Activated CD4-positive, alpha-beta memory T cell treated with anti-CD3 and anti-CD28 coated beads, Interleukin-2, amount 10 ng/mL, durations not matched to agents 7 days and 5 days (primary cell): ENCODE results near the gene GNG11. TPM values are rescaled to one million over a fixed set of nuclear protein-coding genes. Genes with fewer than 3 reads are reported as not detected.
"Not testable (repeated sequence)": the region's sequence is repeated elsewhere in the genome, so short reads cannot be mapped to it uniquely, and the experiment has no call there.

Experiments used
- CTCF ChIA-PET: fragments of 350-600 bp; sonication (Branson Sonifier 250); formaldehyde crosslinking; loops from one replicate; lab custom pipeline; 2021; ENCODE audit warnings: antibody characterized with exemption, inconsistent platforms; lab: Charles Lee
- POLR2A ChIA-PET: fragments of 350-600 bp; sonication (Branson Sonifier 250); formaldehyde crosslinking; loops from one replicate; lab custom pipeline; 2021; ENCODE audit warnings: antibody characterized with exemption; lab: Charles Lee
- DNase-seq: peaks from one replicate; pipeline ENCODE4 v3.0.0-alpha.2; 2020
- H3K27ac Mint-ChIP-seq: one replicate; pipeline ENCODE4 v1.8.0; 2021; ENCODE audit warnings: mild to moderate bottlenecking, mixed read lengths
- H3K27me3 Mint-ChIP-seq: one replicate; pipeline ENCODE4 v1.8.0; 2021; ENCODE audit warnings: mixed read lengths
- H3K36me3 Mint-ChIP-seq: one replicate; pipeline ENCODE4 v1.8.0; 2021; ENCODE audit warnings: low read depth, mixed read lengths
- H3K4me1 Mint-ChIP-seq: one replicate; pipeline ENCODE4 v1.8.0; 2021; ENCODE audit warnings: mixed read lengths
- H3K4me3 Mint-ChIP-seq: one replicate; pipeline ENCODE4 v1.8.0; 2021; ENCODE audit warnings: mild to moderate bottlenecking, mixed read lengths
- H3K9me3 Mint-ChIP-seq: one replicate; pipeline ENCODE4 v1.8.0; 2021; ENCODE audit warnings: mixed read lengths
- total RNA-seq, 2 experiments: library from RNA; stranded (reverse); gene quantifications; one replicate each; pipeline ENCODE4 v1.2.3, GENCODE V29; 2021

GNG11 gene
- total RNA-seq, 2 experiments from 2014 or later, result not detected

GRCh38 chr7:93894966-93895640 lies 26.4 kb upstream of the GNG11 start:
- H3K9me3 Mint-ChIP-seq, result no peaks in the 10 kb centered on the region
- ChIA-PET CTCF (interaction anchor here (1.2 kb wide), 1 partner anchor 9 kb away, joined by 4 read pairs; no protein-coding TSS in a partner anchor), POLR2A (no interaction called here)
- DNase-seq, result no peak
- H3K4me1 Mint-ChIP-seq, result peaks cover 3% of the 10 kb centered on the region
- peaks cover 32% of the 10 kb centered on the region for H3K27me3 Mint-ChIP-seq
- no peaks in the 10 kb centered on the region for H3K36me3 Mint-ChIP-seq
- no peak overlapping the region for H3K4me3 Mint-ChIP-seq
- no peak overlapping the region for H3K27ac Mint-ChIP-seq

GRCh38 chr7:93895859-93896600 lies 25.5 kb upstream of the GNG11 start:
- Mint-ChIP-seq H3K9me3 (no peaks in the 10 kb centered on the region), H3K27ac (no peak overlapping the region), H3K4me3 (no peak overlapping the region), H3K36me3 (no peaks in the 10 kb centered on the region), H3K27me3 (peaks cover 26% of the 10 kb centered on the region), H3K4me1 (no peaks in the 10 kb centered on the region)
- POLR2A ChIA-PET, result no interaction called here
- no peak for DNase-seq
- CTCF ChIA-PET, result interaction anchor here (1.2 to 1.3 kb wide), 2 partner anchors 8 to 191 kb away, joined by 3 to 4 read pairs; no protein-coding TSS in a partner anchor

DNA sequence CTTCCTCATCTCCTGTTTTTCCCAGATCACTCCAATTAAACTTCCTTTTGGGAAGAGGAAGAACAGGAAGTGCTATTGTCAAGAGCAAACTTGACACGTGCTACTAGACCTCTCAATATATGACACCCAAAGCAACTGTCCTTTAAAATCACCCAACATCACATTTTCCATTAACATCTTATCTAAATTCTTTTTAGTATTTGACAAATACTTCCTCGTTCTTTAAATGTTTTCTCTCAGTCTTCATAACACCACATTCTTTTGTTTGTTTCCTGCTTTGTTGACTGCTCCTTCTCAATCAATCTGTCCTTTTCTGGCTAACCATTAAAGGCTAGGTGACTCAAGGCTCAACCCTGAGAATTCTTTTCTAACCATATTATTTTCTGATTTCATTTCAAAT lies 23.9 kb upstream of the GNG11 start:
- POLR2A ChIA-PET, result no interaction called here
- CTCF ChIA-PET, result no interaction called here
- Mint-ChIP-seq H3K36me3 (no peaks in the 10 kb centered on the region), H3K9me3 (no peaks in the 10 kb centered on the region), H3K27me3 (peaks cover 13% of the 10 kb centered on the region), H3K4me1 (no peaks in the 10 kb centered on the region), H3K27ac (no peak overlapping the region), H3K4me3 (no peak overlapping the region)
- no peak for DNase-seq

- no peak for DNase-seq
- ChIA-PET CTCF (interaction anchor here (0.6 to 1.2 kb wide), 5 partner anchors 11 to 670 kb away, joined by 3 to 11 read pairs (median 3); no protein-coding TSS in a partner anchor), POLR2A (no interaction called here)
- Mint-ChIP-seq H3K4me1 (no peaks in the 10 kb centered on the region), H3K36me3 (no peaks in the 10 kb centered on the region), H3K27me3 (peaks cover 7% of the 10 kb centered on the region), H3K27ac (no peak overlapping the region), H3K4me3 (no peak overlapping the region), H3K9me3 (no peaks in the 10 kb centered on the region)
These were observed 18.6 kb upstream of the GNG11 start for GRCh38 chr7:93902777-93903423.

GRCh38 chr7:93906267-93906666 lies 15.3 kb upstream of the GNG11 start, which contains the start of gene GNGT1:
GNGT1 (plus strand) TSS chr7:93906567; CDS start chr7:93906747, 180 bp downstream.
- CTCF ChIA-PET, result no interaction called here
- DNase-seq, result no peak
- H3K27me3 Mint-ChIP-seq, result peaks cover 2% of the 10 kb centered on the region

DNA sequence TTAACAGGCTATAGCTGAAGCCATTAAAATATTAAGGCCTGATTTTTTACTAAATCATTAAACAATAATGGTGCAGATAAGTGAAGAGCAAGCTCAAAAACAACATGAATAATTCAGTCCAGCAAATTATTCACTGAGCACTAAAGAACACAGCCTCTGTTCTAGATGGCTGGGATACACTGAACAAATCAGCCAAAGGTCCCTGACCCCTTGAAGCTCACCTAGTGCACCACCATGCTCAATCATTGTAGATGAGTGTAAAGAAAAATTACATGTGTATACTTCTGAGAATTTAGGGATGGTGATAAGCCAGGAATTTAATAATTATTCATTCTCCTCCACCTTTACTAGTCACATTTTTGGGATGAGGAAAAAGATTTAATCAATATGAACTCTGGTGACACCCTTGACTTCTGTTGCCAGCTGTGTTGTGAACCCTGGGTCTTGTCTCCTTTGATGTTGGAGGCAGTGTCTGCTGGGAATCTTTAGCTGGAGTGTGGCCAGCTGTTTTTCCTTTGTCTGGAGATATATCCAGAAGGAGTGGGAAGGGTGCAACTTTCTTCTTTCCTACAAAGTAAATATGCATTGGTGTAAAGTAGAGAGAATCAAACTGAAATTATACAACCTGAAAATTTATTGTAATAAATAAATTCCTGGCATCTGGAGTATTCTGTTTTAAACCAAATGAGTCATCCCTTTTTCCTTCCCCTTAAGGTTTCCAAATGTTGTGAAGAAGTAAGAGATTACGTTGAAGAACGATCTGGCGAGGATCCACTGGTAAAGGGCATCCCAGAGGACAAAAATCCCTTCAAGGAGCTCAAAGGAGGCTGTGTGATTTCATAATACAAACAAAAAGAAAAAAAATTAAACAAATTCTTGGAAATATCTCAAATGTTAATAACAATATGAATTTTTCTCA lies 11.2 kb upstream of the GNG11 start:
- Mint-ChIP-seq H3K27me3 (peaks cover under 1% of the 10 kb centered on the region), H3K4me3 (no peak overlapping the region), H3K9me3 (no peaks in the 10 kb centered on the region), H3K36me3 (no peaks in the 10 kb centered on the region), H3K4me1 (no peaks in the 10 kb centered on the region), H3K27ac (no peak overlapping the region)
- DNase-seq, result no peak
- ChIA-PET CTCF (interaction anchor here (0.7 to 1.1 kb wide), 2 partner anchors 12 to 177 kb away, joined by 3 read pairs; no protein-coding TSS in a partner anchor), POLR2A (no interaction called here)

More at GRCh38 chr7:93906267-93906666, 15.3 kb upstream of the GNG11 start, which contains the start of gene GNGT1:
- H3K27ac Mint-ChIP-seq, result no peak within 1 kb of the TSS
- no peak within 1 kb of the TSS for H3K4me3 Mint-ChIP-seq
- no peaks in the 10 kb centered on the region for H3K9me3 Mint-ChIP-seq
- POLR2A ChIA-PET, result no interaction called here
- H3K36me3 Mint-ChIP-seq, result no peaks in the 10 kb centered on the region
- no peaks in the 10 kb centered on the region for H3K4me1 Mint-ChIP-seq

GRCh38 chr7:93911242-93911641 lies 10.3 kb upstream of the GNG11 start:
- CTCF ChIA-PET, H3K36me3 Mint-ChIP-seq: not testable (repeated sequence)

DNA sequence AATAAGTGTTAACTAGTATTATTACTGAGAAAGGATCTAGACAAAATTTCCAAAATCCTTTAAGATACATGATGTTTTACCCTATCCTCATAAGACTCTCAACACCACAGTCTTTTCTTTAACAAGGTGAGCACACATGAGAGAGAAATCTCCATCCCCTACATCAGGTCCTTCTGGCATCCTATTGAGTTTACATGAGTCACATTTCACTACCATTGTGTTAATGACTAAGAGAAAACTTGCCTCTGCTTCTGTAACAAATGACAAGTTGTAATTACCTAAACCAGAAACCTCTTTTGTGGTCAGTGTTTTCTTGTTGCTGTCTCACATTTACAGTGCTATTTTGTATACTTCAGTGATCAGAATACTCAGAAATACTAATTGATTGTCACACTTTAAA lies 9.9 kb upstream of the GNG11 start:
- CTCF ChIA-PET, result not testable (repeated sequence)

More at GRCh38 chr7:93911242-93911641, 10.3 kb upstream of the GNG11 start:
- H3K4me3 Mint-ChIP-seq, H3K9me3 Mint-ChIP-seq, H3K27ac Mint-ChIP-seq, H3K27me3 Mint-ChIP-seq, H3K4me1 Mint-ChIP-seq, DNase-seq, POLR2A ChIA-PET: not testable (repeated sequence)

DNA sequence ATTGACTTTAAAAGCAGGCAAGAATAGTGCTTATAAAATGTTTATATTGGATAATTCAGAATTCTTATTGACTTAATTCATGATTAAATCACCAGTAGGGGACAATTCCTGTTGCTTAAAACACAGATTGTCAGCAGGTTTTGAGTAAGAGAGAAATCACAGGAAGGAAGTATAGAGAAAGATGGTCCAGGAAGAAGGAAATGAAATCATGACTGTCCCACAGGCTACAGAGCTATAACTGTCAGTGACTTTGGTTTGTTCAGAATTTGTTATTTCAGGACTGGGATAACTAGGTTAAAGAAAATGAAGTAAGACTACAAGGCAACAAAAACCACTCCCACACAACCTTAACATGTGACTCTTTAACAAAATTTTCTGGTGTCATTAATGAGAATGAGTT lies 8.3 kb upstream of the GNG11 start:
- Mint-ChIP-seq H3K36me3 (no peaks in the 10 kb centered on the region), H3K27ac (no peak overlapping the region), H3K4me3 (no peak overlapping the region), H3K4me1 (no peaks in the 10 kb centered on the region), H3K9me3 (no peaks in the 10 kb centered on the region), H3K27me3 (peaks cover 9% of the 10 kb centered on the region)
- DNase-seq, result no peak
- ChIA-PET POLR2A (no interaction called here), CTCF (interaction anchor here (0.7 kb wide), 1 partner anchor 11 kb away, joined by 3 read pairs; no protein-coding TSS in a partner anchor)

More for the DNA sequence above, 9.9 kb upstream of the GNG11 start:
- POLR2A ChIA-PET, H3K27ac Mint-ChIP-seq, H3K4me3 Mint-ChIP-seq, H3K27me3 Mint-ChIP-seq, H3K9me3 Mint-ChIP-seq, DNase-seq, H3K36me3 Mint-ChIP-seq, H3K4me1 Mint-ChIP-seq: not testable (repeated sequence)

GRCh38 chr7:93914581-93915066 lies 6.9 kb upstream of the GNG11 start:
- peaks cover 9% of the 10 kb centered on the region for H3K27me3 Mint-ChIP-seq
- H3K4me1 Mint-ChIP-seq, result no peaks in the 10 kb centered on the region
- H3K9me3 Mint-ChIP-seq, result no peaks in the 10 kb centered on the region
- no peaks in the 10 kb centered on the region for H3K36me3 Mint-ChIP-seq
- POLR2A ChIA-PET, result no interaction called here
- H3K4me3 Mint-ChIP-seq, result no peak overlapping the region
- no peak for DNase-seq
- CTCF ChIA-PET, result no interaction called here
- H3K27ac Mint-ChIP-seq, result no peak overlapping the region

GRCh38 chr7:93915206-93915842 lies 6.2 kb upstream of the GNG11 start:
- H3K27ac Mint-ChIP-seq, H3K4me3 Mint-ChIP-seq, DNase-seq, H3K4me1 Mint-ChIP-seq, CTCF ChIA-PET, H3K27me3 Mint-ChIP-seq, H3K9me3 Mint-ChIP-seq, POLR2A ChIA-PET, H3K36me3 Mint-ChIP-seq: not testable (repeated sequence)

GRCh38 chr7:93915888-93916287 lies 5.6 kb upstream of the GNG11 start:
- DNase-seq, H3K36me3 Mint-ChIP-seq, POLR2A ChIA-PET, CTCF ChIA-PET, H3K4me1 Mint-ChIP-seq, H3K27ac Mint-ChIP-seq, H3K9me3 Mint-ChIP-seq, H3K4me3 Mint-ChIP-seq: not testable (repeated sequence)
- peaks cover 15% of the 10 kb centered on the region for H3K27me3 Mint-ChIP-seq
